Parathyroid adenoma (tissue), 2 donors: ENCODE results near the gene TMCC1.

Source experiments
- H2AFZ ChIP-seq: fragments of 300-600 bp; sonication (generic); one replicate; pipeline ENCODE4 v1.7.0; 2017; ENCODE audit warnings: antibody characterized with exemption, mild to moderate bottlenecking
- H3K27ac ChIP-seq: fragments of 300-600 bp; sonication (generic); one replicate; pipeline ENCODE4 v1.7.0; 2017
- H3K27me3 ChIP-seq: fragments of 300-600 bp; sonication (generic); one replicate; pipeline ENCODE4 v1.7.0; 2017; ENCODE audit warnings: low read length; ENCODE audit not compliant: control insufficient read depth, insufficient read depth
- H3K36me3 ChIP-seq: fragments of 300-600 bp; sonication (generic); one replicate; pipeline ENCODE4 v1.7.0; 2017; ENCODE audit warnings: low read length; ENCODE audit not compliant: control insufficient read depth, insufficient read depth
- H3K4me1 ChIP-seq: fragments of 300-600 bp; sonication (generic); one replicate; pipeline ENCODE4 v1.7.0; 2017; ENCODE audit warnings: control low read depth
- H3K4me2 ChIP-seq: fragments of 300-600 bp; sonication (generic); one replicate; pipeline ENCODE4 v1.7.0; 2017; ENCODE audit warnings: low read length
- H3K4me3 ChIP-seq: fragments of 300-600 bp; sonication (generic); one replicate; pipeline ENCODE4 v1.7.0; 2017; ENCODE audit warnings: low read depth, low read length
- H3K79me2 ChIP-seq: fragments of 300-600 bp; sonication (generic); one replicate; pipeline ENCODE4 v1.7.0; 2017; ENCODE audit warnings: control low read depth
- H3K9ac ChIP-seq: fragments of 300-600 bp; sonication (generic); one replicate; pipeline ENCODE4 v1.7.0; 2017; ENCODE audit warnings: mild to moderate bottlenecking
- H3K9me3 ChIP-seq: fragments of 300-600 bp; sonication (generic); one replicate; pipeline ENCODE4 v1.7.0; 2017; ENCODE audit warnings: low read length; ENCODE audit not compliant: control insufficient read depth
- TF ChIP-seq, protein P1 (sequence below): fragments of 300-600 bp; sonication (generic); IDR thresholded peaks from one replicate; pipeline ENCODE4 v1.7.0; 2017; ENCODE audit warnings: antibody characterized with exemption, mild to moderate bottlenecking
- donor health status: primary hyperparathyroidism.

The TMCC1 gene

DNA sequence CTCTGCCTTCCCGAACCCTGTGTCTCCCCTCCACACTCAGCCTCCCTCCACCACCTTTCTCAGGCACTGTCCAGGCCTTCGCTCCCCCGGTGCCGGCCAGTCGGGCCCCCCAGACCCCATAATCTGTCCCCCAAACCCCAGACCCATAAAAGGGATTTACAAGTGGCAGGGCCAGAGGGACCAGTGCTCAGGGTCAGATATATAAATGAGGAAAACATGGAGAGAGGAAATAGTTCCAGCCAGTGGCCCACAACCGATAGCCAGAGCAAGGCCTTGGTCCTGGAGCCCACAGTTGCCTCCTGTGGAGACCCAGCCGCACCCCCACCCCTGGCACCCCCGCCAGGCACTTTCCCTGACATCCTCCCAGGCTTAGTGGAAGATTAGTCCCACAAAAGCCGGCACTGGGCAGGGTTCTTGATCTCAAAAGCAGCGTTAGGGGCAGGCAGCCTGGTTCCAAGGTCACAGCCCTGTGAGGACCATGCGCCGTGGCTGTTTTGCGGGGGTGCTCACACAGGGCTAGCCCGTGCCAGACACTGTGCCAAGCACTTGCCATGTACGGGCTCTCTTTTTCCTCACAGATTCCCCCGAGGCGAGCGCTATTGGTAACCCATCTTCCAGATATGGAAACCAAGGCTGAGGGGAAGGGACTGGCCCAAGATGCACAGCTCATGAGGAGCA, 286.0 kb downstream of the TMCC1 start:
- no peaks in the 10 kb centered on the region for H3K36me3 ChIP-seq
- H3K9me3 ChIP-seq, result no peaks in the 10 kb centered on the region
- H3K4me1 ChIP-seq, result peaks cover 2% of the 10 kb centered on the region
- H3K27me3 ChIP-seq, result no peaks in the 10 kb centered on the region
- H3K4me2 ChIP-seq, result peak overlapping the region; percentile 79
- H2AFZ ChIP-seq, result peak overlapping the region; percentile 89
- peak overlapping the region; percentile 65 for H3K4me3 ChIP-seq
- H3K79me2 ChIP-seq, result no peaks in the 10 kb centered on the region
- no peak overlapping the region for H3K9ac ChIP-seq
- peak overlapping the region; percentile 61 for H3K27ac ChIP-seq
- TF ChIP-seq, protein P1, sequence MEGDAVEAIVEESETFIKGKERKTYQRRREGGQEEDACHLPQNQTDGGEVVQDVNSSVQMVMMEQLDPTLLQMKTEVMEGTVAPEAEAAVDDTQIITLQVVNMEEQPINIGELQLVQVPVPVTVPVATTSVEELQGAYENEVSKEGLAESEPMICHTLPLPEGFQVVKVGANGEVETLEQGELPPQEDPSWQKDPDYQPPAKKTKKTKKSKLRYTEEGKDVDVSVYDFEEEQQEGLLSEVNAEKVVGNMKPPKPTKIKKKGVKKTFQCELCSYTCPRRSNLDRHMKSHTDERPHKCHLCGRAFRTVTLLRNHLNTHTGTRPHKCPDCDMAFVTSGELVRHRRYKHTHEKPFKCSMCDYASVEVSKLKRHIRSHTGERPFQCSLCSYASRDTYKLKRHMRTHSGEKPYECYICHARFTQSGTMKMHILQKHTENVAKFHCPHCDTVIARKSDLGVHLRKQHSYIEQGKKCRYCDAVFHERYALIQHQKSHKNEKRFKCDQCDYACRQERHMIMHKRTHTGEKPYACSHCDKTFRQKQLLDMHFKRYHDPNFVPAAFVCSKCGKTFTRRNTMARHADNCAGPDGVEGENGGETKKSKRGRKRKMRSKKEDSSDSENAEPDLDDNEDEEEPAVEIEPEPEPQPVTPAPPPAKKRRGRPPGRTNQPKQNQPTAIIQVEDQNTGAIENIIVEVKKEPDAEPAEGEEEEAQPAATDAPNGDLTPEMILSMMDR, result no peak

- Histone ChIP-seq H3K4me2 (peak within 1 kb of the TSS; percentile 79), H2AFZ (peak within 1 kb of the TSS; percentile 89), H3K27ac (peak within 1 kb of the TSS; percentile 61), H3K9me3 (no peaks in the 10 kb centered on the region), H3K4me3 (peak within 1 kb of the TSS; percentile 65), H3K36me3 (no peaks in the 10 kb centered on the region), H3K9ac (no peak within 1 kb of the TSS), H3K27me3 (no peaks in the 10 kb centered on the region), H3K4me1 (peaks cover 2% of the 10 kb centered on the region), H3K79me2 (peaks cover 2% of the 10 kb centered on the region)
- TF ChIP-seq, protein P1, result no peak
These were observed 286.7 kb downstream of the TMCC1 start, which contains the start of gene PLXND1 for GRCh38 chr3:129606636-129607390. Gene PLXND1 (minus strand): TSS chr3:129606676. CDS start chr3:129606639, 37 bp downstream.

DNA sequence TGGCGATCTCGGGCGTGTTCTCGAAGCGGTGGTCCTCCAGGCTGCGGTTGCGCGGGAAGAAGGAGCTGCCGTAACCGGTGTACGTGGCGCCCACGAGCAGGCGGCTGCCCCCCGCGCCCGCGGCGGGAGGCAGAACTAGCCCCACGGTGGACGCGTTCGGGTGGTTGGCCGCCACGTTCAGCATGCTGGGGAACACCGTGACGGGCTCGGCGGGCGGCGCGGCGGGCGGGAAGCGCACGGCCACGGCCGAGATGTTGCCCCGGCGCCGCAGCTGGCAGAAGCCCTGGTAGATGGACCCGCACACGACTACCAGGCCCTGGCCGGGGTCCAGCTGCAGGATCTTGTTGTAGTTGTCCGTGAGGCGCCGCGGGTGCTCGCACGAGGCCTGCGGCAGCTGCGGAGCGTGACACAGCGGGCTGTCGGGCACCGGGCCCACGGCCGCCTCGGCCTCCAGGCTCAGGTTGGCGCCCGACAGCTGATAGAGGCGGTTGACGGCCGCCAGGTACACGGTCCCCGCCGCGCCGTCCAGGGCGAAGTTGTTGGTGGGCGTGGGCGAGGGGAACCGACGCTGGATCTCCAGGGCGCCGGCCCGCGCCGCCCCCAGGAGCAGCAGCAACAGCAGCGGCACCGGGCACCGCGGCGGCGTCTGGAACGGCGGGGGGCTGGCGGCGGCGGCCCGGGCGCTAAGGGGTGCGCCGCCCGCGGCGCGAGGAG, 287.4 kb downstream of the TMCC1 start:
- H2AFZ ChIP-seq, result peak overlapping the region; percentile 80
- peak overlapping the region; percentile 52 for H3K4me3 ChIP-seq
- peak overlapping the region; percentile 57 for H3K4me2 ChIP-seq
- no peaks in the 10 kb centered on the region for H3K27me3 ChIP-seq
- H3K4me1 ChIP-seq, result peaks cover 2% of the 10 kb centered on the region
- no peak overlapping the region for H3K9ac ChIP-seq
- TF ChIP-seq, protein P1, result no peak
- peak overlapping the region; percentile 24 for H3K27ac ChIP-seq
- H3K9me3 ChIP-seq, result no peaks in the 10 kb centered on the region
- H3K79me2 ChIP-seq, result peaks cover 2% of the 10 kb centered on the region
- no peaks in the 10 kb centered on the region for H3K36me3 ChIP-seq

DNA sequence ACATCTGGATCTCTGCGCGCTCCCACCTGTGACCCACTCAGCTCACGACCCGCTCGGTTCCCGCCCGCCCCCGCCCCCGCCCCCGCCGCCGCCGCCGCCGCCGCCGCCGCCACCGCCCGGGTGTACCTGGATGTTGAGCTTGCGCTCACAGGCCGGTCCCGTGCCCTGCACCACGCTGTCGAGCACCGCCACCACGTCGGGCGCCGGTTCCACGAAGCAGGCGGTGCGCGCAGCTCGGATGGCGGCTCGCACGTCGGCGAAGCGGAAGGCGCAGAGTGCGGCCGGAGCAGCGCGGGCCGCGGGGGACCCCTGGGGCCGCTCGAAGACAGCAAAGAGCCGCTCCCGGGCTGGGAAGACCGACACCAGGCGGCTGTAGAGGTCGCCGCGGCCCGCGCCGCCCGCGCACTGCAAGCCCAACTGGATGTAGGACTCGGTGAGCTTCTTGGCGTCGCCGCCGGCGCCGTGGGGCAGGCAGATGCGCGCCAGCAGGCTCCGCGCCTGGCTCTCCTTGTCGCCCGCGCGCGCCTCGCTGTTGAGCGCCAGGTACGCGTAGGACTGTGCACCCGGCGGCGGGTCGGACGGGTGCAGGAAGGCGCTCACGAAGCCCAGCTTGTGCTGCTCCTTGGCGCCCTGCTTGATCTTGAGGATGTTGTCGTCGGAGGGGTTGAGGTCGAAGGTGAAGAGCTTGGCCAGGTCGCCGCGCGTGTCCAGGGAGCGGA, 288.1 kb downstream of the TMCC1 start:
- H2AFZ ChIP-seq, result peak overlapping the region; percentile 80
- no peaks in the 10 kb centered on the region for H3K9me3 ChIP-seq
- peak overlapping the region; percentile 52 for H3K4me3 ChIP-seq
- peaks cover 2% of the 10 kb centered on the region for H3K79me2 ChIP-seq
- peak overlapping the region; percentile 28 for H3K4me2 ChIP-seq
- peaks cover 2% of the 10 kb centered on the region for H3K4me1 ChIP-seq
- H3K27ac ChIP-seq, result peak overlapping the region; percentile 24
- TF ChIP-seq, protein P1, result no peak
- no peak overlapping the region for H3K9ac ChIP-seq
- H3K36me3 ChIP-seq, result no peaks in the 10 kb centered on the region
- H3K27me3 ChIP-seq, result no peaks in the 10 kb centered on the region
